WTC11 (cell line): ENCODE data around the gene ENPP7.

Source experiments
- CREB1 ChIP-seq: sonication (generic); formaldehyde crosslinking; IDR thresholded peaks from 2 replicates; pipeline ENCODE4 v1.8.0; 2023; ENCODE audit warnings: mild to moderate bottlenecking, missing genetic modification reagents
- FOXP4 ChIP-seq: sonication (generic); formaldehyde crosslinking; IDR thresholded peaks from 2 replicates; pipeline ENCODE4 v1.8.0; 2022; ENCODE audit warnings: mild to moderate bottlenecking, missing genetic modification reagents
- MXD4 ChIP-seq: fragments of 250-450 bp; sonication (Bioruptor Pico); IDR thresholded peaks from 2 replicates; pipeline ENCODE4 v1.8.0; 2021; ENCODE audit warnings: mild to moderate bottlenecking, moderate library complexity, borderline replicate concordance
- NFATC4 ChIP-seq: fragments of 250-450 bp; sonication (Bioruptor Pico); IDR thresholded peaks from 2 replicates; pipeline ENCODE4 v1.9.0; 2021; ENCODE audit warnings: mild to moderate bottlenecking
- NR2C2 ChIP-seq: sonication (generic); formaldehyde crosslinking; IDR thresholded peaks from 2 replicates; pipeline ENCODE4 v1.8.0; 2022; ENCODE audit warnings: mild to moderate bottlenecking, missing genetic modification reagents
- ZNF121 ChIP-seq: sonication (generic); formaldehyde crosslinking; IDR thresholded peaks from 2 replicates; pipeline ENCODE4 v1.8.0; 2023; ENCODE audit warnings: missing genetic modification reagents
- TF ChIP-seq, protein P1 (sequence below): sonication (generic); formaldehyde crosslinking; IDR thresholded peaks from 2 replicates; pipeline ENCODE4 v1.8.1; 2022; ENCODE audit warnings: low read depth, missing genetic modification reagents, borderline replicate concordance
- TF ChIP-seq, protein P2 (sequence below): sonication (generic); formaldehyde crosslinking; IDR thresholded peaks from 2 replicates; pipeline ENCODE4 v1.8.0; 2023; ENCODE audit warnings: missing genetic modification reagents
- TF ChIP-seq, protein P3 (sequence below): sonication (generic); formaldehyde crosslinking; IDR thresholded peaks from 2 replicates; pipeline ENCODE4 v1.8.0; 2022; ENCODE audit warnings: mild to moderate bottlenecking, missing genetic modification reagents
- TF ChIP-seq, protein P4 (sequence below): fragments of 200-600 bp; IDR thresholded peaks from 2 replicates; pipeline ENCODE4 v1.8.0; 2022; ENCODE audit warnings: antibody characterized with exemption

- no peak for TF ChIP-seq NFATC4 (CRISPR knock-in tag)
- TF ChIP-seq, protein P1, sequence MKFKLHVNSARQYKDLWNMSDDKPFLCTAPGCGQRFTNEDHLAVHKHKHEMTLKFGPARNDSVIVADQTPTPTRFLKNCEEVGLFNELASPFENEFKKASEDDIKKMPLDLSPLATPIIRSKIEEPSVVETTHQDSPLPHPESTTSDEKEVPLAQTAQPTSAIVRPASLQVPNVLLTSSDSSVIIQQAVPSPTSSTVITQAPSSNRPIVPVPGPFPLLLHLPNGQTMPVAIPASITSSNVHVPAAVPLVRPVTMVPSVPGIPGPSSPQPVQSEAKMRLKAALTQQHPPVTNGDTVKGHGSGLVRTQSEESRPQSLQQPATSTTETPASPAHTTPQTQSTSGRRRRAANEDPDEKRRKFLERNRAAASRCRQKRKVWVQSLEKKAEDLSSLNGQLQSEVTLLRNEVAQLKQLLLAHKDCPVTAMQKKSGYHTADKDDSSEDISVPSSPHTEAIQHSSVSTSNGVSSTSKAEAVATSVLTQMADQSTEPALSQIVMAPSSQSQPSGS = no peak
- TF ChIP-seq FOXP4 (CRISPR knock-in tag) = no peak
- TF ChIP-seq, protein P2, sequence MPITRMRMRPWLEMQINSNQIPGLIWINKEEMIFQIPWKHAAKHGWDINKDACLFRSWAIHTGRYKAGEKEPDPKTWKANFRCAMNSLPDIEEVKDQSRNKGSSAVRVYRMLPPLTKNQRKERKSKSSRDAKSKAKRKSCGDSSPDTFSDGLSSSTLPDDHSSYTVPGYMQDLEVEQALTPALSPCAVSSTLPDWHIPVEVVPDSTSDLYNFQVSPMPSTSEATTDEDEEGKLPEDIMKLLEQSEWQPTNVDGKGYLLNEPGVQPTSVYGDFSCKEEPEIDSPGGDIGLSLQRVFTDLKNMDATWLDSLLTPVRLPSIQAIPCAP (CRISPR knock-in tag) = no peak
- TF ChIP-seq, protein P3, sequence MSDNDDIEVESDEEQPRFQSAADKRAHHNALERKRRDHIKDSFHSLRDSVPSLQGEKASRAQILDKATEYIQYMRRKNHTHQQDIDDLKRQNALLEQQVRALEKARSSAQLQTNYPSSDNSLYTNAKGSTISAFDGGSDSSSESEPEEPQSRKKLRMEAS (CRISPR knock-in tag) = no peak
- no peak for TF ChIP-seq NR2C2
- no peak for TF ChIP-seq ZNF121 (CRISPR knock-in tag)
- no peak for TF ChIP-seq MXD4 (CRISPR knock-in tag)
- TF ChIP-seq CREB1 = no peak
- TF ChIP-seq, protein P4, sequence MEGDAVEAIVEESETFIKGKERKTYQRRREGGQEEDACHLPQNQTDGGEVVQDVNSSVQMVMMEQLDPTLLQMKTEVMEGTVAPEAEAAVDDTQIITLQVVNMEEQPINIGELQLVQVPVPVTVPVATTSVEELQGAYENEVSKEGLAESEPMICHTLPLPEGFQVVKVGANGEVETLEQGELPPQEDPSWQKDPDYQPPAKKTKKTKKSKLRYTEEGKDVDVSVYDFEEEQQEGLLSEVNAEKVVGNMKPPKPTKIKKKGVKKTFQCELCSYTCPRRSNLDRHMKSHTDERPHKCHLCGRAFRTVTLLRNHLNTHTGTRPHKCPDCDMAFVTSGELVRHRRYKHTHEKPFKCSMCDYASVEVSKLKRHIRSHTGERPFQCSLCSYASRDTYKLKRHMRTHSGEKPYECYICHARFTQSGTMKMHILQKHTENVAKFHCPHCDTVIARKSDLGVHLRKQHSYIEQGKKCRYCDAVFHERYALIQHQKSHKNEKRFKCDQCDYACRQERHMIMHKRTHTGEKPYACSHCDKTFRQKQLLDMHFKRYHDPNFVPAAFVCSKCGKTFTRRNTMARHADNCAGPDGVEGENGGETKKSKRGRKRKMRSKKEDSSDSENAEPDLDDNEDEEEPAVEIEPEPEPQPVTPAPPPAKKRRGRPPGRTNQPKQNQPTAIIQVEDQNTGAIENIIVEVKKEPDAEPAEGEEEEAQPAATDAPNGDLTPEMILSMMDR = no peak
These were observed 38.8 kb upstream of the ENPP7 start for GRCh38 chr17:79691931-79692330.
